Effector CD4-positive, alpha-beta T cell (primary cell): ENCODE measurements around the gene HSD17B11.
"Not testable (repeated sequence)": the region's sequence is repeated elsewhere in the genome, so short reads cannot be mapped to it uniquely, and the experiment has no call there.

Experiments
- DNase-seq: peaks from one replicate; pipeline ENCODE4 v3.0.0-alpha.2; 2020

Gene HSD17B11

DNA sequence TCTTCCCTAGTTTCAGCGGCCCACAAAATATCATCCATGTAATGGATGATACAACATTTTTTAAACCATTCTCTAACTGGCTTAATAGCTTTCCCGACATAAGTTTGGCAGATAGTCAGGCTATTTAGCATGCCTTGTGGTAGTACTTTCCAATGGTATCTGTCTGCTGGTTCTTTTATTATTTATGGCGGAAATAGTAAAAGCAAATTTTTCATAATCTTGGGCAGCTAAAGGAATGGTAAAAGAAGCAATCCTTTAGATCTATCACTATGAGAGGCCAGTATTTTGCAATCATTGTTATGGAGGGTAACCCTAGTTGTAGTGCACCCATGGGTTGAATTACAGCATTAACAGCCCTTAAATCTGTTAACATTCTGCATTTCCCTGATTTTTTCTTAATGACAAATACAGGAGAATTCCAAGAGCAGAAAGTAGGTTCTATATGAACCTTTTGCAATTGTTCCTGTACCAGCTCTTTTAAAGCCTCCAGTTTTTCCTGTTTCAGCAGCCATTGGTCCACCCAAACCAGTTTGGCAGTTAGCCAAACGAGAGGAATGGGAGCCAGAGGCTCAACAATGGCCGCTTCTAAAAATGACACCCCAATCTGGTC is 14.3 kb upstream of the HSD17B11 start:
- DNase-seq = no peak

DNA sequence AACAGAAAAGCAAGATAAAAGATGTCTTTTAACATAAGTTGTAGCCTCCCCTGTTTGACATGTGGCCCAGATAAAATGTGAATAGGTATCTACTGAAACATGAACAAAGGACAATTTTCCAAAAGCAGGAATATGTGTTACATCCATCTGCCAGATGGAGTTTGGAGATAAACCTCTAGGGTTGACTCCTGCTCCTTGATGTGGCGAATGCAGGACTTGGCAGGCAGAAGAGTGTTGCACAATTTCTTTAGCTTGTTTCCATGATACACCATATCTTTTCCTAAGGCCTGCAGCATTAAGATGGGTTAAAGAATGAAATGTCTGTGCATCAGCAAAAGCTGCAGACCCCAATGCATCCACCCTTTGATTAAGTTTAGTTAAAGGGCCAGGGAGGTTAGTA is 12.7 kb upstream of the HSD17B11 start:
- DNase-seq = not testable (repeated sequence)

DNA sequence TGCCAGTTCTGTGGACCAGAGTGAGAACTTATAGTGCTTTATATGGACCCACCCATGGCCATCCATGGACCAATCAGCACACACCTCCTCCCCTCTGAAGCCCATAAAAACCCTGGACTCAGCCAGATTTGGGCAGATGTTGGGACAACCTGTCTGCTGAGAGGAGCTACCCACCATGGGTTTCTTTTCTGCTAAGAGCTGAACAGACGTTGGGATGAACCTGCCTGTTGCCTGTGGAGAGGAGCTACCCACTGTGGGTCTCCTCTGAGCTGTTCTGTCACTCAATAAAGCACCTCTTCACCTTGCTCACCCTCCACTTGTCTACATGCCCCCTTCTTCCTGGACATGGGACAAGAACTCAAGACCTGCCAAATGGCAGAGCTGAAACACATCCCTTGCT is 9.0 kb upstream of the HSD17B11 start:
- DNase-seq = no peak

DNA sequence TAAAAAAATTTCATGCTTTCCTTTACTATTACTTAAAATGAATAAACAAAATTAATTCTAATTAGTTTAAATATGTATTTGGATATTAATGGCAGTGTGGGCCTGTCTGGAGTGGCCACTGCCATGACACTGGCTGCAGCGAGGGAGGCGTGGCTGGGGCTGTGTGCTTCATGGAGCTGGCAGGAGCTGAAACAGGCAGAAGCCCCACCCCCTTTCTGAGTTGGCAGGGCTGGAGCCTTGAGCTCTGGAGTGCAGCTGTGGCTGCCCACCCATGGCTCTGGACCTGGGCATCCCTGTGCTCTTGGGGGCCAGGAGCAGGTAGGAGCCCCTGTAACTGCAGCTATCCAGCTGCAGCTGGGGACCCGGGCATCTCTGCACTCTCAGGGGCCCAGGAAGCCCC is 8.2 kb upstream of the HSD17B11 start:
- no peak for DNase-seq

DNA sequence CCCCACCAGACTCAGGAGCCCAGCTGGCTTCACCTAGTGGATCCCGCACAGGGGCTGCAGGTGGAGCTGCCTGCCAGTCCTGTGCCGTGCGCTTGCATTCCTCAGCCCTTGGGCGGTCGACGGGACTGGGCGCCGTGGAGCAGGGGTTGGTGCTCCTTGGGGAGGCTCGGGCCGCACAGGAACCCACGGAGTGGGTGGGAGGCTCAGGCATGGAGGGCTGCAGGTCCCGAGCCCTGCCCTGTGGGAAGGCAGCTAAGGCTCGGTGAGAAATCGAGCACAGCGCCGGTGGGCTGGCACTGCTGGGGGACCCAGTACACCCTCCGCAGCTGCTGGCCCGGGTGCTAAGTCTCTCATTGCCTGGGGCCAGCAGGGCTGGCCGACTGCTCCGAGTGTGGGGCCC is 4.9 kb upstream of the HSD17B11 start:
- DNase-seq = not testable (repeated sequence)

DNA sequence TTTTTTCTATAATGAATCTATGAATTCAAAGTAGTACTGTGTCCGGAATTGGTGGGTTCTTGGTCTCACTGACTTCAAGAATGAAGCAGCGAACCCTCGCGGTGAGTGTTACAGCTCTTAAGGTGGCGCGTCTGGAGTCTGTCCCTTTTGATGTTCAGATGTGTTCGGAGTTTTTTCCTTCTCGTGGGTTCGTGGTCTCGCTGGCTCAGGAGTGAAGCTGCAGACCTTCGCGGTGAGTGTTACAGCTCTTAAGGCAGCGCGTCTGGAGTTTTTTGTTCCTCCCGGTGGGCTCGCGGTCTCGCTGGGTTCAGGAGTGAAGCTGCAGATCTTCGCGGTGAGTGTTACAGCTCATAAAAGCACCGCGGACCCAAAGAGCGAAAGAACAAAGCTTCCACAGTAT is 4.1 kb upstream of the HSD17B11 start:
- not testable (repeated sequence) for DNase-seq

DNA sequence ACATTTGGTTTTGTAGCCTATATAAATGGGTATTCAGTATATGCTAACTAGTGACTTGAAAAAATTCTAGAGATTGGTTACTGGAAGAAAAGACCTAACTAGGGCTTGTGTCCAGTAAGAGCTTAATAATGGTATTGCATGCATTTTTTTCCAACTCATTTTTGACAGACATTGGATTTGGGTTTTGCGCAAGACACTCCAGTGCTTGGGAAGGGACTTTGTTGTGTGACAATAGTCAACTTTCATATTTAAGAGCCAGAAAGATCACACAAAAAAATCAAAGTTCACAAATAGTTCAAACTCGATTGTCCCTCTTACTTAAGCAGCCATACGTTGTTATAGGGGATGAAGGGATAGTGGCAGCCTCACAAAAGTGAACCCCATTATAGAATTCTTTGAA is 1.2 kb upstream of the HSD17B11 start:
- no peak for DNase-seq

DNA sequence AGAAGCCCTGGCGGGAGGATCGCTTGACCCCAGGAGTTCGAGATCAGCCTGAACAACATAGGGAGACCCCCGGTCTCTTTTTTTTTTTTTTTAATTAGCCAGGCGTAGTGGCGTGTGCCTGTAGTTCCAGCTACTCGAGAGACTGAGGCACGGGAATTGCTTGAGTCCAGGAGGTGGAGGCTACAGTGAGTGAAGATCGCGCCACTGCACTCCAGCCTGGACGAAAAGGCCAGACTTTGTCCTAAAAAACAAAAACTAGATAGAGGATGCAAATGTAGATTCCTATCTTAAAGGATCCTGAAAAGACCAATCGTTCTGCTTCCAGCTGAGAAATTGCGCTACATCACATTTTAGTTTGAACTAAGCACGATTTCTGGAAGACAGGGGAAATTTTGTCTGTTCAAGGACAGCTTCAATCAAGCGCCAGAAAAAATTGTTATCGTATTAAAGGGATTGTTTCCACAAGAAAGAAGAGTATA is 627 bp upstream of the HSD17B11 start:
- no peak for DNase-seq

DNA sequence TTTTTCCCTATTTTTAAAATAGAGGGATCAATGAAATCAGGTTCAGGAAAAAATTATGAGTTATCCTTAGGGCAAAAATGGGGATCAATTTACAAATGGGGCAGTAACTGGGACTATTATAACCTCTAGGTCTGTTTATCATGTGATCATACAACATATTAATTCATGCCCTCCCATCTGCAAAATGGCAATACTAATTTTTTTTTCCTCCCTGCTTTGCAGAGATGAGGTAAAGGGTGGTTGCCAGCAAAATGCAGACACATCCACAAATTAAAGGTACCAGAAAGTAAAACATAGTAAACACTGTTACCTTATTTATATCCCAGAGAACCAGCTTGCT is 467 bp downstream of the HSD17B11 start:
- DNase-seq = no peak

DNA sequence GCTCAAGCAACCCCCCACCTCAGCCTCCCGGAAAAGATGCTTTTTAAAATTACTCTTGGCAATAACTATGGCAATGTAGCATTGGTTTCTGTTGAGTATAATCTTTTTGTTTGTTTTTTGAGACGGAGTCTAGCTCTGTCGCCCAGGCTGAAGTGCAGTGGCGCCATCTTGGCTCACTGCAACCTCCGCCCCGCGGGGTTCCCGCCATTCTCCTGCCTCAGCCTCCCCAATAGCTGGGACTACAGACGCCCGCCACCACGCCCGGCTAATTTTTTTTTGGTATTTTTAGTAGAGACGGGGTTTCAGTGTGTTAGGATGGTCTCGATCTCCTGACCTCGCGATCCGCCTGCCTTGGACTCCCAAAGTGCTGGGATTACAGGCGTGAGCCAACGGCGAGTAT is 933 bp downstream of the HSD17B11 start:
- DNase-seq = not testable (repeated sequence)

DNA sequence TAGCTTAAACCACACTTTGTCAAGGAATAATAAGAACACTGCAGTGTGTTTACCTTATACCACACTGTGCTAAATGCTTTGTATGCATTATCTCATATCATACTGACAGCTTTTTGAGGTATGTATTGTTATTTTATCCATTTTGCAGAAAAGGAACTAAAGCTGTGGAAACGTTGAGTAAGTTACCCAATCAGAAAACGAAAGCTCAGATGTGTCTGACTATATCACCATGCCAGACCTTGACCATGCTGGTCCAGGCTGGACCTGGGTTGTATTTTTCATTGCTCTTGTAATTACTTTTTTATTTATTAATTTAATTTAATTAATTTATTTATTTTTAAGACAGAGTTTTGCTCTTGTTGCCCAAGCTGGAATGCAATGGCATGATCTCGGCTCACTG is 2.1 kb downstream of the HSD17B11 start:
- DNase-seq = no peak

DNA sequence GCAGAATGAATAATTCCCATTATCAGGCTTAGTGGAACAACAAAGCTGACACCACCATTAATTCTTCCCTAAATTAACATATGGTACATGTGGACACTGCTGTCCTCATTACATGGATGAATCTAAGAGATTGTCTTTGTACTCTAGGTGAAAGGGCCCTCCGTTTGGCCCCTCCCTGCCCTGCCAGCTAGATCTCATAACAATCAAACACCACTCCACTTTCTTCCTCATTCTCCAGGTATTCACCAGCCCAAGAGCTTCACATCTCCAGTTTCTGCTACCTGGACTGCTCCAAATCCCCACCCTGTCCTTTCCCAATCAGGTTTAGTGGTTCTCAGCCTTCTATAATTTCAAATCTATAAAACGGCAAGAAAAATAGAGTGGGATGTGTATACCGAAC is 3.8 kb downstream of the HSD17B11 start:
- DNase-seq = no peak

DNA sequence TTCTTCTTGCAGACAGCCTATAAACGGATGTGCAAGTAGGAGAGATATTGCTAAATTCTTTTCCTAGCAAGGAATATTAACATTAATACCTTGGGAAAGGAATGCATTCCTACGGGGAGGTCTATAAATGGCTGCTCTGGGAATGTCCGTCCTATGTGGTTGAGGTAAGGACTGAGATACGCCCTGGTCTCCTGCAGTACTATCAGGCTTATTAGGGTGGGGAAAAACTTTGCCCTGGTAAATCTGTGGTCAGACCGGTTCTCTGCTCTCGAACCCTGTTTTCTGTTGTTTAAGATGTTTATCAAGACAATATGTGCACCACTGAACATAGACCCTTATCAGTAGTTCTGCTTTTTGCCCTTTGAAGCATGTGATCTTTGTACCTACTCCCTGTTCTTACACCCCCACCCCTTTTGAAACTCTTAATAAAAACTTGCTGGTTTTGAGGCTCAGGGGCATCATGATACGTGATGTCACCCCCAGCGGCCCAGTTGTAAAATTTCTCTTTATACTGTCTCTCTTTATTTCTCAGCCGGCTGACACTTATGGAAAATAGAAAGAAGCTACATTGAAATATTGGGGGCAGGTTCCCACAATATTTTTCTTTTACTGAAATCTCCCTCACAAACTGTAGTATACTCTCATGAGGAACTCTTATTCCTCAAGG is 6.4 kb downstream of the HSD17B11 start:
- DNase-seq = not testable (repeated sequence)

DNA sequence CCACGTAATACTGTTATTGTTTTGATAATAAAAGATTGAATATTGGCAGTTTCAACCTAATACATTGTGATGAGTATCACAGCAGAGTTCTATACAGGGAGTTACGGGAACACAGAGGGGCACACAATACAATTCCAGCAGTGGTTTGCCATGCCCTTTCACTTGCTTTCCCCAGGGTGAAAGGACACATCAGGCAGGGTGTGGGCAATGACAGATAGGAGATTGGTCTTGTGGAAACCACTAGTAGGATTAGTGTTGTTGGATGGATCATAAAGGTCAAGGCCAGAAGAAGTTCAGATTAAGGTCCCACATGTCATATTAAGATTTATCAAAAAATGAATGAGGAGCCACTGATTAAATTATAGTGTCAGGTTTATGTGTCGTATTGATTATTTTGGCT is 8.1 kb downstream of the HSD17B11 start:
- no peak for DNase-seq

DNA sequence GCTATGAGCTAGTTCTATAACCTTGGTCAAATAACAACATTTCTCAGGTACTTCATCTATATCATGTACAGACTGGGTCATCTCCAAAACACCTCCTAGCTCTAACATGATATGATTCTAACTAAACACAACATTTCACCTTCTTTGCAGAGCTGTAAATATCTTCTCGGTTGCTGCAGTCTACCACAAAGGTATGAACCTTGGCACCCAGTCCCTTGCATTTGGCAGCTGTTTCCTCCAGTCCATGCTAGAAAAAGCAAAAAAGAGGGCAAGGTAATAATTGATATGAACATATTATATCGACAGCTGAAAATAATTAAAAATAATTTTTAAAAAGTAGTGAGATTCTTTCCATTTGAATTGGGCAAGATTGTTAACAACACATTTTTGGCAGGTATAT is 8.9 kb downstream of the HSD17B11 start:
- DNase-seq = no peak

DNA sequence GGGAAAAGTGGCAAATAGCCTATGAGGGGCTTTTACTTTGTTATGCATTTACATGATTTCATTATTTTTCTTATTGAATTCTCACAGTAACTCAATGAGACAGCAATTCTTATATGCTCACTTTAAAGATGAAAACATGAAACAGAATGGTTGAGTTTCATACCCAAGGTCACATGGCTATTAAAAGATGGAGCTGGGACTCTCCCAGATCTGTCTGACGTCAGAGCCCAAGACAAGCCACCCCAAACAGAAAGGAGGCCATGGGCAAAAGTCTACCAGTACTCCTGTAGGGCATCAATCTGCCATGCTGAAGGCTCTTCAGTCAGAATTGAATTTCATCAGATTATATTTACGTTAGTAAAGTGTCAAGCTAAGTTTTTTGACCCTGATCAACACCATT is 13.2 kb downstream of the HSD17B11 start:
- DNase-seq = no peak

DNA sequence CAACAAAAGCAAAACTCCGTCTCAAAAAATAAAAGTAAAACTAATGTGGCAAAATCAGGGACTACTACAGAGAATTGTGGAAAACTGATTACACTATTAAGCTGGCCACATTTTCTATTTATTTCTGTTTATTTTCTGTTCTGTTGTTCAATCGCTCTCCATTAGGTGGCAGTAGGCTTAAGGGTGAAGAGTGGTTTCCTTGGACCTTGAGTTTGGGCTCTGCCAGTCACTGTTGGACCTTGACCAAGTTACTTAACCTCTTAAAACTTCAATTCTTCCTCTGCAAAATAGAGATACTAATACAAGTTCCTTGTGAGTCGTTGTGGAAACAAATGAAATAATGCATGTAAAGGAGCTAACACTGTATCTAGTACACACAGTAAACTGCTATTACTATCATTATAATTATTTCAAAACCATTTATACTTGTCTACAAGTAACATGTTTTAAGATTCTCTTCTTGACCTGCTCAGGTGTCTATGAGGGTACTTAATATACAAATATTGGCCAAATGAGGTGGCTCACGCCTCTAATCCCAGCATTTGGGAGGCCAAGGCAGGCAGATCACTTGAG is 15.2 kb downstream of the HSD17B11 start:
- DNase-seq = no peak

DNA sequence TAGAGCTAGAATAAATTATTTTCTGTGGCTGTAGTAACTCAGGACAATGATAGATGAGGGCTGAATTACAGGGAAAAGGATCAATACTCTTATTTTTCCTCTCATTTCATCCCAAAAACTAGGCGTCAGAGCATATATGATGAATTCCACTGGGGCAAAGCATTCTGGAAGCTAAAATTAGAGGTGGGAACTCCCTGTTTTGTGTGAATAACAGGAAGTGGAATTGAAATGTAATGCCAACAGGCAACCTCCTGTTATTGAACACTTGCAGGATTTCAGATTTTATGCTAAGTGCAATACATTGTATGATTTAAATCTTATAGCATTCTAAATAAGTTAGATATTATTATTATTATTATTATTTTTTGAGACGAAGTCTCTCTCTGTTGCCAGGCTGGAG is 20.9 kb downstream of the HSD17B11 start:
- DNase-seq = no peak

DNA sequence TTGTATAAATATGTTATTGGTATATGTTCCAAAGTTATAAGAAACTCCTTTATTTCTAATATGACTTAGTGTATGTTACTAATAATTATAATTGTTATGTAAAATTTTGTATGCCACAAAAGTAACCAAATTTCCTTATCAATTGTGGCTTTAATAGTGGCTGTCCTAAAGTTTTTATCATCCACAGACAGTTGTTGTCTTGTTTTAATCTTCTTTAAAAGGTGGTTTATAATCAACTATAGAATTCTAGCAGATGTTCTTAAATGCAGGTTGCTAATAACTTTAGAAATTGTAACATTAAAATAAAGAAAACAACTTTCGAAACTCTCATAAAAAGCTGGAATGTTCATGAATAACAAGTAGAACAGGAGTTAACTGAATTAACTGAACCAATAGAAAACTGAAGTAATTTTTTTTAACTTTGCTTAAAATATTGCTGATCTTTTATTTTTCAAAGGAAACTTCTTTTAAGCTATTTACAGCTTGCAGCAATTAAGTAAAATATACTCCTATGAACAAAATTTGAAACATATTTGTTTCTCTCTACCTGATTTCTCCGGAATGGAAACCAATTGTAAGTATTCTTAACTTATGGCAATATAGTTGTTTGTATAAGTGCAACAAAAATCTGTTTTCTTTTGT is 24.3 kb downstream of the HSD17B11 start:
- DNase-seq = no peak

DNA sequence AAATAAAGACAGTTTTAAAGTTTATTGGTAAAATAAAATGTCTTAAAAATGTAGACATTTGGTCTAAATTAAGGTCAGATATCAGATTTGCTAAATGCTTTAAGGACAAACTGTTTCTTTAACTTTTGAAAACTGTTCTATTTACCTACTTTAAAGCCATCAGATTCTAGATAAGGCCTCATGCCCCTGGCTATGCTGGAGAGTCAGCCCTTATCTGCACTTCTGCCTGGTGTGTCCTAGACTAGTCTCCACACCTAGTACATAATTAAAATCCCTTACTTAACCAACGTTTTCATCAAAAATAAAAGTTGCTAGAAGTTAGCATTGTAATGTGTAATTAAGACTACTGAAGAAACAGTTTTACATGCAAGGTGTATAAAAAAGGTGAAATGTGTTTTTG is 25.6 kb downstream of the HSD17B11 start:
- DNase-seq = no peak

DNA sequence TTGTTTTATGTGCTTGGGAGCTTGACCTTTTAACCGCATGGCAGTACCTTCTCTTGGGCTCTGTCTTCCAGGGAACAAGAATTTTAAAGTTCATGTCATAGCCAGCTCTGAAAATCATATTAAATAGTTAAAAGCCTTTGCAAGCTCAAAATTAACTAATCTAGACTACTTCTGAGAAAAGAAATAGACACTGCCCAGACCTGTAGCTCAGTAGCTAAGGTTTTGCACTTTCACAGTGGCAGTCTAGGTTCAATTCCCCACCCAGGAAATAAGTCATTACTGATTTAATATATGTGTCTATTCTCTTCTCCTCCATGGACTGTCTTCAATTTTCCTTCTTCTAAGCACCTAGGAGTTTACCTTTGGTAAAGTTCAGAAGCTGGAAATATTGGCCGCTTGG is 27.4 kb downstream of the HSD17B11 start:
- DNase-seq = no peak

DNA sequence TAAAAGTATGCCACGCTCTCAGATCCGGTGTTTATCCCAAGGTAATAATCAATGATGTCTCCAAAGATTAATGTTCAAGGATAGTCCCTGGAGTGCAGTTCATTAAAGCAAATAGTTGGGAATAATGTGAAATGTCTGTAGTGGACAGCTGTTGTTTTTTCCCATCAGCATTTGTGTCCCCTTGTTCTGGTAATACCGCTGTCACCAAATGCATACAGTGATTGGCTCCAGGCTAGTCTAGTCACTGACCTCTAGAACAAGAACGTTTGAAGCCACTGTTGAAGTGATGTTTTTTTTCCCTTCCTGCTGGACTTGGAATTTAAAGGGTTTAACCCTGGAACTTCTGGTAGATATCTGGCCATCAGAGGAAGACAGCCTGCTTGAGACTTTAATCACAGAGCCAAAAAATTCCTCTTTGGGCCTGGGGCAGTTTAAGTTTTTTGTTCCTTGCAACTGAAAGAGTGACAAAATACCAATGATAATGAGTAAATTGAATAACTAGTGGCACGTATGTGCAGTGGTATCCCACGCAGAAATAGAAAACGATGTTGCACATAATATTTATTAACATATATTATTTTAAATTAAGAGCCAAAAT is 30.6 kb downstream of the HSD17B11 start:
- no peak for DNase-seq

DNA sequence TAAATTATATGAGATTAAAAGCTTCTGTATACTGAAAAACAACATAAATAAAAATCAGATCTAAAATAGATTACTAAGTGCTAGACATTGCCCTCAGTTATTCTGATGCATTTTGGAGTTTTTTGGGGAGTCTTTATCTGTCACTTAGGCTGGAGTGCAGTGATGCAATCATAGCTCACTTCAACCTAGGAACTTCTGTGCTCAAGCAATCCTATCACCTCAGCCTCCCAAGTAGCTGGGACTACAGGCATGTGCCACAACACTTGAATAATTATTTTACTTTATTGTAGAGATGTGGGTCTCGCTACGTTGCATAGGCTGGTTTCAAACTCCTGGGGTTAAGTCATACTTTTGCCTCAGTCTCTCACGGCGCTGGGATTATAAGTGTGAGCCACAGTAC is 31.7 kb downstream of the HSD17B11 start:
- DNase-seq = no peak
